Endothelial cell of umbilical vein (primary cell): ENCODE results near the gene CNIH2.

ENCODE experiments used
- CTCF ChIP-seq, 2 donors: IDR thresholded peaks; 1 replicate in 1 of 2; 2 replicates in 1 of 2; pipeline ENCODE4 v1.5.1; 2011; ENCODE audit warnings: low read length in 2 of 2, mild to moderate bottlenecking in 2 of 2, moderate library complexity in 2 of 2, control low read depth in 1 of 2, inconsistent platforms in 1 of 2, low read depth in 1 of 2; ENCODE audit not compliant: insufficient read depth in 1 of 2; ENCODE audit errors: extremely low read depth in 1 of 2
- EZH2 ChIP-seq: IDR thresholded peaks from 2 replicates; pipeline ENCODE4 v1.6.1; 2012; ENCODE audit warnings: borderline replicate concordance, low read depth, mild to moderate bottlenecking, moderate library complexity, low read length, inconsistent platforms; ENCODE audit not compliant: severe bottlenecking
- FOS ChIP-seq: IDR thresholded peaks from 2 replicates; pipeline ENCODE4 v1.6.1; 2011; ENCODE audit warnings: mild to moderate bottlenecking, low read length, moderate library complexity, borderline replicate concordance; ENCODE audit not compliant: insufficient read depth
- MYC ChIP-seq: IDR thresholded peaks from one replicate; pipeline ENCODE4 v1.6.1; 2011; ENCODE audit warnings: mild to moderate bottlenecking, low read depth, low read length
- POLR2A ChIP-seq: IDR thresholded peaks from 2 replicates; pipeline ENCODE4 v1.6.1; 2012; ENCODE audit warnings: low read depth, mild to moderate bottlenecking, control low read depth, low read length
- POLR2AphosphoS5 ChIP-seq: IDR thresholded peaks from 2 replicates; pipeline ENCODE4 v1.6.1; 2012; ENCODE audit warnings: low read depth, mild to moderate bottlenecking, control low read depth, low read length, moderate library complexity; ENCODE audit not compliant: insufficient read depth

- TF ChIP-seq CTCF (IDR thresholded peaks at IDR 0.05; ENCODE audit: extremely low read depth in 1 of 2, insufficient read depth in 1 of 2, low read depth in 1 of 2, low read length in 2 of 2) (no peak), MYC (no peak), POLR2A (no peak), FOS (no peak), EZH2 (no peak), POLR2AphosphoS5 (no peak)
Observed at GRCh38 chr11:66284526-66285078, 6.6 kb downstream of the CNIH2 start.
